Left forelimb (tissue), 1 donor: ENCODE measurements around the gene DNAJB7.
"Not testable (repeated sequence)": the region's sequence is repeated elsewhere in the genome, so short reads cannot be mapped to it uniquely, and the experiment has no call there.

Source experiments
- DNase-seq: peaks from one replicate; pipeline ENCODE4 v3.0.0-alpha.2; 2018; ENCODE audit warnings: low spot score

Gene DNAJB7

DNA sequence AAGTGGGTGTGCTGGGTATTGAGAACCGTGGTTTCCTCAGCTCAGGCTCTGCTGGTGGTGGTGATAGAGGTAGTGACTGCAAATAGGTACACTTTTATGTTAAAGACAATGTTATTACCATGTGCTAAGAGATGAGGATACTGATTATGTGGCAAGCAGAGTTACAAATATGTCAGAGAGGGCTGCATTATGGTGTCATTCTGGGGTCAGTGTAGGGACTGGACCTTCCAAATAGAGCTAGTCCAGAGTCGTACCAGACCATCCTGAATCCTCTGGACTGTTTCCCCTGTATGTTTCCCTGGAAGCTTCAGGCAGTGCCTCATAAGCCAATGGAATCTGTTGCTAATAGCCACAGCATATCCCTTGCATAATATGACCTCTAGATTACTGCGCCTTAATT is at the start of gene DNAJB7:
TSS of gene DNAJB7 (minus strand) at position 101 of the 400 bp plus-strand sequence. CDS start 119 bp downstream, outside the sequence.
- no peak for DNase-seq

- no peak for DNase-seq
Measured at GRCh38 chr22:40908895-40909294, 47.0 kb upstream of the DNAJB7 start.

DNA sequence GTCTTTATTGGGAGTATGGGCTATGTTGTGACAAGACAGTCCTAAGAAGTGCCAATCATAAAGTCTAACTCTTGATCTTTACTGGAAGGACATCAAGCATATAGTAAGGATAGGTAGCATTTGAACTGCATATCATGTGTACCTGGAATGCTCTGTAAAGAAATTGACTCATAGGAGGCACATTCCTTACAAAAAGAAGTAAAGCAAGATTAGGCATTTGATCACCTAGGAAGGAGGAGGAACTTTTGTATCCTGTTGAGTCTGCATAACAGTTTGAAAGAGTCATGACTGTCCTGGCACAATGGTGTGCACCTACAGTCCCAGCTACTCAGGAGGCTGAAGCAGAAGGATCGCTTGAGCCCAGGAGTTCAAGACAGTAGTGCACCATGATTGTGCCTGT is 42.2 kb upstream of the DNAJB7 start:
- no peak for DNase-seq

- DNase-seq, result no peak
Measured at GRCh38 chr22:40898850-40899357, 37.0 kb upstream of the DNAJB7 start.

DNA sequence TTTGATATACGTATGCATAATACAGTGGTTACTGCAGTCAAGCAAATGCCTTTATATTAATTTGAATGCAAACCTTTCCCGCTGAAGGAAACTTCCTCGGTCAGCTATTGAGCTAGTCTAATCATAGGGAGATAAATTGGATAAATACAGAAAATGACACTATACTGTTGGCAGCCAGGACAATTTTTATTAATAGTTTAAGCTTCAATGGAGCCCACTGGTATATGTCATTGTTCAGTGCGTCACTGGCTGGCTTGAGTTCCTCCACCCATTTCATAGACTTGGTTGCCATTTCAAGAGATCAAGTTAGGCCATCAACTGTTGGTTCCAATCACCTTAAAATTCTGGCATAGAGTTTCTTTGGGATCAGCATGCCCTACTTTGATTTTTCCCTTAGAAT is 32.5 kb upstream of the DNAJB7 start:
- DNase-seq, result no peak

DNA sequence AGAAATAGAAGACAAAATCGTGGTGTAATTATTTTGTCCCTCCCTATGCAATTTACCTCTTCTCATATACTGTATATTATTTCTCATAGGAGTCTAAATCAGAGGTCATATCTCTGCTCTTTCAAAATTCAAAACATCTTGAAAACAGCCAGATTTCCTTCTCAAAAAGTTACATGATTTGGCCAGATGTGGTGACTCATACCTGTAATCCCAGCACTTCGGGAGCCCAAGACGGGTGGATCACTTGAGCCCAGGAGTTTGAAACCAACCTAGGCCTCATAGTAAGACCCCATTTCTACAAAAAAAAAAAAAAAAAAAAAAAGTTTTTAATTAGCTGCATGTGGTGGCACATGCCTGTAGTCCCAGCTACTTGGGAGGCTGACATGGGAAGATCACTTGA is 29.0 kb upstream of the DNAJB7 start:
- no peak for DNase-seq

DNA sequence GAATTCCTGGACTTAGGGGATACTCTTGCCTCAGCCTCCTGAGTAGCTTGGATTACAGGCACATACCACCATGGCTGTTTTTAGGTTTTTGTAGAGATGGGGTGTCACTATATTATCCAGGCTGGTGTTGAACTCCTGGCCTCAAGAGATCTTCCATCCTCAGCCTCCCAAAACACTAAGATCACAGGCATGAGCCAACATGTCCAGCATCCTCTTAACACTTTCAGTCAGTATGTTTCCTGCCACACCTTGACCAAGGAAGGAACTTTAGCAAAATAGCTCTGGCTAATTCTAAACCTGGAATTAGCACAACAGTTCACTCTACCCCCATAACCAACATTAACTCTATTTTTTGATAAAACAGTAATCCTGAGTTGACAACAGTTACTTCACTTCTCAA is 27.2 kb upstream of the DNAJB7 start:
- no peak for DNase-seq

DNA sequence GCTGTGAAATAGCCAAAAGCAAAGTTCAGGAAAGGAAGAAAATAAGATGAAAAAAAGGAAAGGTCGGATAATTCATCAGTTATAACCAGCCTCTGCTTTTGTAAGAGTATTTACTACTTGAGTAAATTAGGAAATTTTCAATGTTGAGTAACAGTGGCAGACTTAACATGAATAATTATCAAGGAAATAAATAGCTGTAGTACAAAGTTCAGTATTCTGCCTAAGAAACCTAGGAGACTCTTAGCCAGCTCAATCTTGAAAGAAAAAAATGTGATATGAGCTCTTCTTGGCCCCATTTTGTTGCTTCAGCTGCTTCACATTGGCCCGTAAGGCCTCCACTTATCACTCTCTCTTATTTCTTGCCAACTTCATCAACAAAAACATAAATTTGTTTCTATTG is 17.0 kb upstream of the DNAJB7 start:
- no peak for DNase-seq

- no peak for DNase-seq
Measured at GRCh38 chr22:40877488-40877887, 15.6 kb upstream of the DNAJB7 start.

- no peak for DNase-seq
Measured at GRCh38 chr22:40876907-40877306, 15.0 kb upstream of the DNAJB7 start.

DNA sequence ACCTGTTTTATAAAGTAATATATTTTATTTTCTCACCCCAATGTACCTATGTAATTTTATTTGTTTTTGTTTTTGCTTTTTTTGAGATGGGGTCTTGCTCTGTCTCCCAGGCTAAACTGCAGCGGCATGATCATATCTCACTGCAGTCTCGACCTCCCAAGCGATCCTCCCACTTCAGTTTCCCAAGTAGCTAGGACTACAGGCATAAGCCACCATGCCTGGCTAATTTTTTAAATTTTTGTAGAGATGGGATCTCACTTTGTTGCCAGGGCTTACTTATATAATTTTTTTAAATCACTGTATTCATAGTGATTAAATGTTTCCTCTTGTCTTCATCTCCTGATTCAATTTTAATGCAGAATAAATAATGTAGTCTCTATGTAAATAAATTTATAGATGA is 13.2 kb upstream of the DNAJB7 start:
- DNase-seq, result no peak

DNA sequence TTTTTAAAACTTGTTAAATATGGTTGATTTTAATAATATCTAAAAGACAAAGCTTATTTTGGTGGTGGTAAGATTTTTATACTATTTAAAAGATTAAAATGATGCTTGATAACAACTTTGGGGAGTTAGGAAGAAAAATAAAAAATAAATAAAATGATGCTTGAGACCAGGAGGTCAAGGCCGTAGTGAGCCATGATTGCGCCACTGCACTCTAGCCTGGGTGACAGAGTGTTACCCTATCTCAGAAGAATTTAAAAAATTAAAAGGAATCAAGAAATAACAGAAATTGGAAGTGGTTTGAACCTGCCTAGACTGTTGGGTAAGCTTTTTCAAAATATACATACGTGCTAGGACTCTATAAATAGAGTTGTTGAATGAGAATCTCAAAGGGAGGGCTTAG is 12.1 kb upstream of the DNAJB7 start:
- DNase-seq, result no peak

DNA sequence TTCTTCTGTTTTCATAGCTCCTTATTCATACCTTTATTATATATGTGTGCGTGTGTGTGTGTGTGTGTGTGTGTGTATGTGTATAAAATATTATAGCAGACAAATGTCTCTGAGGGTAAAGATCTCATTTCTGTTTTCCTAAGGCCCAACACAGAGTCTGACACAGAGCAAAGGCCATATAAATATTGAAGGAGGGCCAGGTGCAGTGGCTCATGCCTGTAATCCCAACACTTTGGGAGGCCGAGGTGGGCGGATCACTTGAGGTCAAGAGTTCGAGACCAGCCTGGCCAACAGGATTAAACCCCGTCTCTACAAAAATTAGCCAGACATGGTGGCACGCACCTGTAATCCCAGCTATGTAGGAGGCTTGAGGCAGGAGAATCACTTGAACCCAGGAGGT is 6.5 kb upstream of the DNAJB7 start:
- not testable (repeated sequence) for DNase-seq

- DNase-seq, result no peak
Measured at GRCh38 chr22:40867109-40867508, 5.2 kb upstream of the DNAJB7 start.

GRCh38 chr22:40862537-40862936 is 624 bp upstream of the DNAJB7 start:
- DNase-seq, result no peak

- no peak for DNase-seq
Measured at GRCh38 chr22:40857309-40857855, 4.5 kb downstream of the DNAJB7 start.

DNA sequence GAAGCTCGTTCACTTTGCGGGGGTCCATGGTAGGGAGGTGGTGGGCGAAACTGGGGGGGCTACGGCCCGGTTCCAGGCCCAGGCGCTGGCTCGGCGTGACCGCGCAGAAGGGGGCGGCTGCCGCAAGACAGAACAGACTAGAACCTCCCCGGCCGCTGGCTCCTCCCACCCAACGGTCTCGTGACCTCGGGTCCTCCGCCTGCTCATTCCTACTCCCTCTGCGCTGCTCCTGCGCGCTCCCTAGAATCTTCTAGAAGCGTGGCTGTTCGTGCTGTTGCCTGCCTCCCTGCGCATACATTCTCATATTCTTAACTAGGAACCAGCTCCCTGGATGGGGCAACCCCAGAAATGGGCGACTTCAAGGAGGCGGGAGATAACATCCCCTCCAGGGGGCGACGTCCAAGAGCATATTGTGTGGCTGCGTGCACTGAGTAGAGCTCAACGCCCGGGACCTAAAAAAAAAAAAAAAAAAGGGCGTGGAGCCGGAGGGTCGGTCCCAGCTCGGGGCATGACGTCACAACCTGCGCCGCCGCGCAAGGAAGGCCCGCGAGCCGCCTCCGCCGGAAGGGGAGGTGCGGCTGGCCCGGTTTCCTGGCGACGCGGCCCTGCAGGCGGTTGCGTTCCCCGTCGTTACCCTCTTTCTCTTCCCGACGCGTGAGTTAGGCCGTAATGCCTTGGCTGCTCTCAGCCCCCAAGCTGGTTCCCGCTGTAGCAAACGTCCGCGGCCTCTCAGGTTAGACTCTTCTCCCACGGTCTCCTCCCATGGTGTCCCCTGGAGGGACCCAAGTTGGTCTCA is 5.2 kb downstream of the DNAJB7 start, which contains the start of the genes ST13 and XPNPEP3:
TSS of gene ST13 (minus strand) at position 127 of the 796 bp plus-strand sequence. CDS start at position 28, 99 bp downstream.
TSS of gene XPNPEP3 (plus strand) at position 636 of the 796 bp plus-strand sequence. CDS start at position 670, 34 bp downstream.
- DNase-seq, result peak; percentile 98

- peak; percentile 71 for DNase-seq
Measured at GRCh38 chr22:40855979-40856512, 5.9 kb downstream of the DNAJB7 start.

DNA sequence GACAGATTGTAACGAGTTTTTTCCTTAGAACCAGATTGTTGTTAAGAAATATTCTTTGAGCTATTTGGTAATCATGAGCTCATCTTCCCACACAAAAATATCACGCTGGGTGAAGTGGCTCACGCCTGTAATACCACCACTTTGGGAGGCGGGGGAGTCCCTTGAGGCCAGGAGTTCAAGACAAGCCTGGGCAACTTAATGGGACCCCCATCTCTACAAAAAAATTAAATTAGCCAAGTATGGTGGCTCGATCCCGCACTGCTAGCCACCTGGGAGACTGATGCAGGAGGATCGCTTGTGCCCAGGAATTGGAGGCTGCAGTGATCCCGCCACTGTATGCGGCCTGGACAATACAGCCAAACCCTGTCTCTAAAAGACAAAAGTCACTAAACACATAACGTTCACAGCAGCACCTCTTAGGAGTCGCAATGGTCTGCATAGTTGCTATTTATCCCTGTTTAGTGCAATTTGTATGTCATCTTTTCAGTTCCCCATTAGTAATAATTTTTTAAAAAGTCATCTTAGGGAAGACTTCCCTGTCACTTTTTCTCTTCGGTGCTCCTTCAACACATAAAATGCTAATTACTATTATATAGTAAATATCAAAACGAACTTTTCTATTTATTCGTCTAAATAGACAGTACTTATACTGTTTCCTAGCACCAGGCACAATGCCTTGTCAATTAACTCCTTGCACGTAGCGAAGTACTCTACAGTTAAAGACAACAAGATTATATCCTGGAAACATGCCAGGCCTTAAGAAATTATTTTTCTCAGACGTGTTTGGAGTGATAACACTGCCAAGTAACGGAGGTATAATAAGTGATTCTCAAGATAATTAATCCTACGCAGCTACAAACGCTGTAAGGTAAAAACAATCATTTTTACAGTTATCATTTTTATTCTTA is 6.6 kb downstream of the DNAJB7 start:
- no peak for DNase-seq

- no peak for DNase-seq
Measured at GRCh38 chr22:40853961-40854360, 8.0 kb downstream of the DNAJB7 start.

GRCh38 chr22:40853333-40853732 is 8.6 kb downstream of the DNAJB7 start:
- no peak for DNase-seq

DNA sequence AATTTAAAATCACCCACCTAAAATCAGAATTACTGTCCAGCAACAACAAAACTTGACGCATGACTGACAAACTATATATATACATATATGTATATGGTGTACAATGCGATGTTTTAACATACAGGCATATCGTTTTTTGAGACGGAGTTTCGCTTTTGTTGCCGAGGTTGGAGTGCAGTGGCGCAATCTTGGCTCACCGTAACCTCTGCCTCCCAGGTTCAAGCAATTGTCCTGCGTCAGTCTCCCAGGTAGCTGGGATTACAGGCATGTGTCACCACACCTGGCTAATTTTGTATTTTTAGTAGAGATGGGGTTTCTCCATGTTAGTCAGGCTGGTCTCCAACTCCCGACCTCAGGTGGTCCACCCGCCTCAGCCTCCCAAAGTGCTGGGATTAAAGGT is 16.1 kb downstream of the DNAJB7 start:
- DNase-seq, result not testable (repeated sequence)
